MM.1S (cell line): ENCODE measurements around the gene CISD3.
"Not testable (repeated sequence)": the region's sequence is repeated elsewhere in the genome, so short reads cannot be mapped to it uniquely, and the experiment has no call there.

Experiments
- DNase-seq: peaks from one replicate; pipeline ENCODE4 v3.0.0-alpha.2; 2015
- H2AFZ ChIP-seq: fragments of 300-600 bp; sonication (generic); 2 replicates; pipeline ENCODE4 v1.6.0; 2016; ENCODE audit warnings: antibody characterized with exemption, low read length
- H3F3A ChIP-seq: fragments of 300-600 bp; sonication (generic); 2 replicates; pipeline ENCODE4 v1.6.1; 2016; ENCODE audit warnings: mild to moderate bottlenecking, antibody characterized with exemption, low read length, moderate library complexity, mixed read lengths; ENCODE audit not compliant: insufficient read depth
- H3K27ac ChIP-seq: fragments of 300-600 bp; sonication (generic); 2 replicates; pipeline ENCODE4 v1.5.1; 2016; ENCODE audit warnings: mild to moderate bottlenecking, low read length
- H3K27me3 ChIP-seq: fragments of 300-600 bp; sonication (generic); replicated peaks from 2 replicates; pipeline ENCODE4 v1.6.0; 2016; ENCODE audit warnings: low read length; ENCODE audit not compliant: insufficient read depth
- H3K36me3 ChIP-seq: fragments of 300-600 bp; sonication (generic); replicated peaks from 2 replicates; pipeline ENCODE4 v1.6.1; 2016; ENCODE audit warnings: mild to moderate bottlenecking, low read length, mixed read lengths; ENCODE audit not compliant: insufficient read depth
- H3K4me1 ChIP-seq: fragments of 300-600 bp; sonication (generic); 2 replicates; pipeline ENCODE4 v1.6.1; 2016; ENCODE audit warnings: low read length, mixed read lengths
- H3K4me2 ChIP-seq: fragments of 300-600 bp; sonication (generic); 2 replicates; pipeline ENCODE4 v1.6.0; 2016; ENCODE audit warnings: low read depth, low read length
- H3K4me3 ChIP-seq: fragments of 300-600 bp; sonication (generic); 2 replicates; pipeline ENCODE4 v1.5.1; 2016; ENCODE audit warnings: low read length, mixed read lengths
- H3K79me2 ChIP-seq: fragments of 300-600 bp; sonication (generic); 2 replicates; pipeline ENCODE4 v1.6.1; 2016; ENCODE audit warnings: mixed run types, low read length, mixed read lengths
- H3K9ac ChIP-seq: fragments of 300-600 bp; sonication (generic); 2 replicates; pipeline ENCODE4 v1.6.1; 2016; ENCODE audit warnings: low read length, mixed read lengths
- H3K9me2 ChIP-seq: fragments of 300-600 bp; sonication (generic); replicated peaks from 2 replicates; pipeline ENCODE4 v1.6.1; 2016; ENCODE audit warnings: mild to moderate bottlenecking, low read length, mixed read lengths; ENCODE audit not compliant: insufficient read depth
- H3K9me3 ChIP-seq: fragments of 300-600 bp; sonication (generic); replicated peaks from 2 replicates; pipeline ENCODE4 v1.6.1; 2016; ENCODE audit warnings: mild to moderate bottlenecking, low read length, mixed read lengths; ENCODE audit not compliant: insufficient read depth
- H4K20me1 ChIP-seq: fragments of 300-600 bp; sonication (generic); 2 replicates; pipeline ENCODE4 v1.6.1; 2016; ENCODE audit warnings: mild to moderate bottlenecking, low read length, moderate library complexity, mixed read lengths; ENCODE audit not compliant: insufficient read depth
- CTCF ChIP-seq: fragments of 300-600 bp; sonication (generic); IDR thresholded peaks from 2 replicates; pipeline ENCODE4 v1.5.1; 2016; ENCODE audit warnings: antibody characterized with exemption, low read length, mixed read lengths
- EZH2 ChIP-seq: fragments of 300-600 bp; sonication (generic); optimal IDR thresholded peaks from 2 replicates; pipeline ENCODE3; 2017; ENCODE audit warnings: low read depth, mild to moderate bottlenecking, antibody characterized with exemption, low read length, mixed read lengths
- EZH2phosphoT487 ChIP-seq: fragments of 300-600 bp; sonication (generic); IDR thresholded peaks from 2 replicates; pipeline ENCODE4 v1.6.1; 2018; ENCODE audit warnings: antibody characterized with exemption, low read length

CISD3 gene

GRCh38 chr17:38725066-38725465 lies 5.1 kb upstream of the CISD3 start:
- Histone ChIP-seq H3K79me2 (no peaks in the 10 kb centered on the region), H3K9ac (no peak overlapping the region), H3K9me2 (no peaks in the 10 kb centered on the region), H4K20me1 (no peaks in the 10 kb centered on the region), H3K4me3 (no peak overlapping the region), H3K36me3 (no peaks in the 10 kb centered on the region), H3K4me1 (no peaks in the 10 kb centered on the region), H3F3A (peaks cover 19% of the 10 kb centered on the region), H2AFZ (no peak overlapping the region), H3K4me2 (no peak overlapping the region), H3K9me3 (no peaks in the 10 kb centered on the region), H3K27ac (no peak overlapping the region), H3K27me3 (no peaks in the 10 kb centered on the region)
- TF ChIP-seq CTCF (no peak), EZH2 (no peak), EZH2phosphoT487 (no peak)
- DNase-seq: no peak

GRCh38 chr17:38726145-38726544 lies 4.0 kb upstream of the CISD3 start:
- H3K4me2 ChIP-seq, H3K27ac ChIP-seq, H3K9me3 ChIP-seq, DNase-seq, H3K79me2 ChIP-seq, H3K4me3 ChIP-seq, H2AFZ ChIP-seq, H4K20me1 ChIP-seq, H3K9ac ChIP-seq, H3K36me3 ChIP-seq, H3K4me1 ChIP-seq, H3K9me2 ChIP-seq, H3K27me3 ChIP-seq: not testable (repeated sequence)
- H3F3A ChIP-seq: peaks cover 19% of the 10 kb centered on the region

GRCh38 chr17:38727736-38728135 lies 2.4 kb upstream of the CISD3 start:
- Histone ChIP-seq H3K27me3 (no peaks in the 10 kb centered on the region), H3K27ac (no peak overlapping the region), H3K9me3 (no peaks in the 10 kb centered on the region), H3F3A (peaks cover 19% of the 10 kb centered on the region), H3K4me1 (0 out of 2 replicates have a peak, but pooled peaks cover 4% of the 10 kb centered on the region), H3K9ac (no peak overlapping the region), H3K4me3 (no peak overlapping the region), H3K36me3 (no peaks in the 10 kb centered on the region), H3K9me2 (no peaks in the 10 kb centered on the region), H3K79me2 (peaks cover 14% of the 10 kb centered on the region), H4K20me1 (no peaks in the 10 kb centered on the region), H2AFZ (no peak overlapping the region), H3K4me2 (no peak overlapping the region)
- TF ChIP-seq EZH2phosphoT487: no peak
- TF ChIP-seq EZH2: no peak
- no peak for TF ChIP-seq CTCF
- no peak for DNase-seq

- Histone ChIP-seq H2AFZ (no peak overlapping the region), H3K9me3 (no peaks in the 10 kb centered on the region), H3K4me3 (no peak overlapping the region), H3K9me2 (no peaks in the 10 kb centered on the region), H4K20me1 (no peaks in the 10 kb centered on the region), H3K36me3 (no peaks in the 10 kb centered on the region), H3K4me1 (0 out of 2 replicates have a peak, but pooled peaks cover 4% of the 10 kb centered on the region), H3F3A (peaks cover 19% of the 10 kb centered on the region), H3K27ac (no peak overlapping the region), H3K27me3 (no peaks in the 10 kb centered on the region), H3K9ac (no peak overlapping the region), H3K4me2 (no peak overlapping the region), H3K79me2 (peaks cover 14% of the 10 kb centered on the region)
- TF ChIP-seq EZH2phosphoT487: no peak
- no peak for TF ChIP-seq CTCF
- no peak for TF ChIP-seq EZH2
- DNase-seq: peak; percentile 10
Observed at GRCh38 chr17:38728290-38728831, 1.8 kb upstream of the CISD3 start.
